HUES6 (cell line): Measurements from ENCODE around the gene MTARC1.

ENCODE experiments used
- H3K27ac ChIP-seq: 2 replicates; pipeline ENCODE4 v1.7.0; 2013; ENCODE audit warnings: low read depth, mild to moderate bottlenecking, low read length, inconsistent platforms
- H3K27me3 ChIP-seq: 2 replicates; pipeline ENCODE4 v1.6.1; 2013; ENCODE audit warnings: low read length; ENCODE audit not compliant: control insufficient read depth, insufficient read depth
- H3K36me3 ChIP-seq: 2 replicates; pipeline ENCODE4 v1.6.1; 2013; ENCODE audit warnings: low read length; ENCODE audit not compliant: control insufficient read depth, insufficient read depth
- H3K4me1 ChIP-seq: 2 replicates; pipeline ENCODE4 v1.6.1; 2013; ENCODE audit warnings: low read length; ENCODE audit not compliant: control insufficient read depth, insufficient read depth
- H3K4me3 ChIP-seq: 2 replicates; pipeline ENCODE4 v1.5.1; 2013; ENCODE audit warnings: low read depth, low read length
- H3K9ac ChIP-seq: one replicate; pipeline ENCODE4 v1.6.1; 2013; ENCODE audit warnings: mild to moderate bottlenecking, low read length
- H3K9me3 ChIP-seq: 2 replicates; pipeline ENCODE4 v1.6.1; 2013; ENCODE audit warnings: low read depth, low read length; ENCODE audit not compliant: control insufficient read depth, insufficient read depth

Gene MTARC1

GRCh38 chr1:220788900-220789299 is 2.2 kb downstream of the MTARC1 start:
- peaks cover 3% of the 10 kb centered on the region; the same call in 1 of the 2 replicates for H3K36me3 ChIP-seq
- H3K27ac ChIP-seq = no peak overlapping the region
- peaks cover 24% of the 10 kb centered on the region for H3K4me1 ChIP-seq

GRCh38 chr1:220789532-220790147 is 2.9 kb downstream of the MTARC1 start:
- H3K27ac ChIP-seq = no peak overlapping the region
- no peak overlapping the region for H3K4me3 ChIP-seq
- H3K4me1 ChIP-seq = peaks cover 24% of the 10 kb centered on the region
- no peaks in the 10 kb centered on the region for H3K9me3 ChIP-seq
- no peak overlapping the region for H3K9ac ChIP-seq
- no peaks in the 10 kb centered on the region for H3K27me3 ChIP-seq
- H3K36me3 ChIP-seq = peaks cover 3% of the 10 kb centered on the region; the same call in 1 of the 2 replicates

More at GRCh38 chr1:220788900-220789299, 2.2 kb downstream of the MTARC1 start:
- H3K9ac ChIP-seq = no peak overlapping the region
- H3K4me3 ChIP-seq = no peak overlapping the region
- H3K9me3 ChIP-seq = no peaks in the 10 kb centered on the region
- no peaks in the 10 kb centered on the region for H3K27me3 ChIP-seq

DNA sequence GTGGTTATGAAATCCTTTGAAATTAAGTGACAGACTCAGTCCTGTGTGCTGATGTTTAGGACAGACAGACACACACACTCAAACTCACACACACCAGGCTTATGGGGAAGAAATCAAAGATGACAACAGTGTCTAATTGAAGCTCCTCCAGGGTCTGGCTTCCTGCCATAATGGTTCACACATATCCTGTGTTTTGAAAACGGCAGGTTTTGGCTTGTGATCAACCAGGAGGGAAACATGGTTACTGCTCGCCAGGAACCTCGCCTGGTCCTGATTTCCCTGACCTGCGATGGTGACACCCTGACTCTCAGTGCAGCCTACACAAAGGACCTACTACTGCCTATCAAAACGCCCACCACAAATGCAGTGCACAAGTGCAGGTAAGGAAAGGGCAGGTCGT is 4.6 kb downstream of the MTARC1 start:
- H3K9ac ChIP-seq = no peak overlapping the region
- no peak overlapping the region for H3K4me3 ChIP-seq
- H3K27ac ChIP-seq = no peak overlapping the region
- H3K9me3 ChIP-seq = no peaks in the 10 kb centered on the region
- H3K4me1 ChIP-seq = peaks cover 8% of the 10 kb centered on the region; the same call in 1 of the 2 replicates
- H3K36me3 ChIP-seq = peaks cover 3% of the 10 kb centered on the region; the same call in 1 of the 2 replicates
- H3K27me3 ChIP-seq = no peaks in the 10 kb centered on the region

GRCh38 chr1:220791956-220792355 is 5.2 kb downstream of the MTARC1 start:
- Histone ChIP-seq H3K27me3 (no peaks in the 10 kb centered on the region), H3K4me3 (no peak overlapping the region), H3K9me3 (no peaks in the 10 kb centered on the region), H3K36me3 (peaks cover 10% of the 10 kb centered on the region), H3K27ac (no peak overlapping the region), H3K9ac (no peak overlapping the region), H3K4me1 (peaks cover 6% of the 10 kb centered on the region; the same call in 1 of the 2 replicates)

GRCh38 chr1:220796530-220796929 is 9.8 kb downstream of the MTARC1 start:
- no peak overlapping the region for H3K27ac ChIP-seq
- H3K9ac ChIP-seq = no peak overlapping the region
- no peaks in the 10 kb centered on the region for H3K27me3 ChIP-seq
- no peaks in the 10 kb centered on the region for H3K4me1 ChIP-seq
- H3K9me3 ChIP-seq = no peaks in the 10 kb centered on the region
- no peak overlapping the region for H3K4me3 ChIP-seq
- peaks cover 40% of the 10 kb centered on the region for H3K36me3 ChIP-seq

DNA sequence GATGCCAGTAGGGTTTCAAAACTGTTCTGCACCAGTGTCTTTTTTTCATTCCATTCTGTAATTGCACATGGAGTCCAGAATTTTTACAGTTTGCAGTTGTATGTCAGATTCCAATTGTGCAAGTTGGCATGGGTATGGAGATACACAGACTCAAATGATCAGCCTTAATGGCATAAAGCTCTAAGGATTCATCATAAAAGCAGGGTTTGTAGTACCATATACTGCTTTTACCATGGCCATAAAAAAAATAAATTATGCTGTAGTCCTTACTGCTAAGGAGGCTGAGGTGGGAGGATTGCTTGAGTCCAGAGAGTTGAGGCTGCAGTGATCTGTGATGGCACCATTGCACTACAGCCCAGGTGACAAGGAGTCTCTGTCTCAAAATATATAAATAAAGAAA is 10.3 kb downstream of the MTARC1 start:
- no peak overlapping the region for H3K9ac ChIP-seq
- peaks cover 44% of the 10 kb centered on the region for H3K36me3 ChIP-seq
- no peaks in the 10 kb centered on the region for H3K9me3 ChIP-seq
- H3K4me3 ChIP-seq = no peak overlapping the region
- H3K27ac ChIP-seq = no peak overlapping the region
- no peaks in the 10 kb centered on the region for H3K4me1 ChIP-seq
- no peaks in the 10 kb centered on the region for H3K27me3 ChIP-seq

GRCh38 chr1:220797553-220797952 is 10.8 kb downstream of the MTARC1 start:
- Histone ChIP-seq H3K27me3 (no peaks in the 10 kb centered on the region), H3K36me3 (peaks cover 44% of the 10 kb centered on the region), H3K27ac (no peak overlapping the region), H3K4me3 (no peak overlapping the region), H3K9ac (no peak overlapping the region), H3K4me1 (no peaks in the 10 kb centered on the region), H3K9me3 (no peaks in the 10 kb centered on the region)

DNA sequence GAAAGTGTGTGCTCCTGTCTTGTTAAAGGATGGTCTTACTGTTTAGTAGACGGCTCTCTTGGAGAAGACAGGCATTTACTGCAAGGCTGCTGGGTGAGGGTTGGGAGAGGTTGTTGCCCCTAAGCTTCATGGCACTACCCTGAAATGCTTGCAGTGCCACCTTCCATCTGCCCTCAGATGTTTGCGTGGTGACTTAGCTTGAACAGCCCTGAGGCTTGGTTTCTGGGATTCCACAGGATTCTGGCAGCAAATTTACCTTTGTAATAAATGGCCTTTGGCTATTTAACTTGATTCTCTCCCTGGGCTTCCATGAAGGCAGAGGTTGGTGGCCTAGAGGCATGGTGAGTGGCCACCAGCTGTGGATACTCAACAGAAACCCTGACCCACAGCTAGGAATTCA is 11.6 kb downstream of the MTARC1 start:
- Histone ChIP-seq H3K27me3 (no peaks in the 10 kb centered on the region), H3K36me3 (peaks cover 44% of the 10 kb centered on the region), H3K9me3 (no peaks in the 10 kb centered on the region), H3K9ac (no peak overlapping the region), H3K4me3 (no peak overlapping the region), H3K27ac (no peak overlapping the region), H3K4me1 (no peaks in the 10 kb centered on the region)

DNA sequence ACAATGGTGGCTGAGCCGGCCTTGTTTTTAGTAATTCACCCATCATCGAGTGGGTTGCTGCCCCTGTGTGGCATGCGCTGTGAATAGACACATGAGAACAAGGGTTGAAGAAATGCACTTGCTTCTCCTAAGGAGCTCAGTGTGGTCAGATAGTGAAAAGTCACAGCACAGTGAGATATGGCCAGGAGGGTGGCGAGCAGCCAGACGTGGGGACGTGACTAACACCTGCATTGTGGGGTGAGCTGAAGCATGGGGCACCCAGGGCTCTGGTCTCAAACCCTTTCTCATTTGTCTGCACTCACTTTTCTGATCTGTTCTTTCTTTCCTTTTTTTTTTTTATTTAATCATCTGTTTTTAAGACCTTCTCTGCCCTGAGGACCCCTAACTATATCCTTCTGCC is 13.5 kb downstream of the MTARC1 start:
- H3K9ac ChIP-seq = no peak overlapping the region
- no peak overlapping the region for H3K4me3 ChIP-seq
- no peaks in the 10 kb centered on the region for H3K9me3 ChIP-seq
- no peaks in the 10 kb centered on the region for H3K4me1 ChIP-seq
- no peaks in the 10 kb centered on the region for H3K27me3 ChIP-seq
- peaks cover 50% of the 10 kb centered on the region for H3K36me3 ChIP-seq
- no peak overlapping the region for H3K27ac ChIP-seq

DNA sequence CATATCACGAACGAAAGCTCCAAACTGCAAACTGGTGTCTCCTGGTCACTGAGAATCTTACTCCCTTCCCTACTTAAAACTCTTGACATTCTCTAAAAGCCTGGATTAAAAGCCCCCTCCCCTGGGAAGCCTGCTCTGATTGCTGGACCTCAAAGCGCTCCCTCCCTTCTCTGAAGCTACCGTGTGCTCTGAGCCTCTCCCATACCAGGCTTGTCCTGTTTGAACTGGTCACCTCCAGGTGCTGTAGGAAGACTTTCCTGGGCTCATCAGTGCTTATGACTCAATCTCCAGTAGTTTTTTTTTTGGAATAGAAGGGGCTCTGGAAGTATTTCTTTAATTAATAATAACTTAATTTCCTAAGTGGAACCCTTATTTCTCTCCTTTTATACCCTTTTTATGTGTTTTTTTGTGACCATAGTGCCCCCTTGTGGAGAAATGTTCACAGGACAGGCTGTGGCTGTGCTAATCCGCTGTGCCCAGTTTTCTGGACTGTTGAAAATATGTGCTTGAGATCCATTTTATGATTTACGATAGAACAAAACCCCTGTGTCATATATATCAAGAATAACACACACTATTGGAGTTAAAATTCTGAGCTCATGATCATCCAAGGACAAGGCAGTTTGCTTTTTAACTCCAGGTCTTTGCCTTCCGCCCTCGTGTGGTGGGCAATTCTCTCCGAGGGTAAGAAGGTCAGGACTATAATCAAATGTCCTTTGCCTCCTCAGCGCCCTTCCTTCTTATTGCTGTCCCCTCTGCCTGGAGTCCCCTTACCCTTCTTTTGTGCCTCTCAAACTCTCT is 16.9 kb downstream of the MTARC1 start:
- Histone ChIP-seq H3K27me3 (no peaks in the 10 kb centered on the region), H3K27ac (no peak overlapping the region), H3K9me3 (no peaks in the 10 kb centered on the region), H3K4me3 (no peak overlapping the region), H3K9ac (no peak overlapping the region), H3K4me1 (0 out of 2 replicates have a peak, but pooled peaks cover 2% of the 10 kb centered on the region), H3K36me3 (peaks cover 34% of the 10 kb centered on the region)

GRCh38 chr1:220804202-220804586 is 17.5 kb downstream of the MTARC1 start:
- Histone ChIP-seq H3K36me3 (peaks cover 29% of the 10 kb centered on the region), H3K27ac (no peak overlapping the region), H3K4me3 (no peak overlapping the region), H3K9ac (no peak overlapping the region), H3K27me3 (no peaks in the 10 kb centered on the region), H3K4me1 (peaks cover 2% of the 10 kb centered on the region; the same call in 1 of the 2 replicates), H3K9me3 (no peaks in the 10 kb centered on the region)
